Uterus (tissue), 4 donors: Measurements from ENCODE around the gene POLE. TPM values are rescaled to one million over a fixed set of nuclear protein-coding genes. Genes with fewer than 3 reads are reported as not detected.

Experiments used
- DNase-seq, 2 donors: peaks; one replicate each; pipeline ENCODE4 v3.0.0-alpha.2; 2019 to 2020
- H3K27ac ChIP-seq, 2 donors: fragments of 200-600 bp; sonication (generic); 1 replicate in 1 of 2; 2 replicates in 1 of 2; pipeline ENCODE4 v1.5.1; 2016 to 2018
- H3K27me3 ChIP-seq, 2 donors: fragments of 200-600 bp; sonication (generic); one replicate each; pipeline ENCODE4 v1.5.1; 2018 to 2019; ENCODE audit warnings: control low read depth in 1 of 2
- H3K36me3 ChIP-seq, 2 donors: fragments of 200-600 bp; sonication (generic); one replicate each; pipeline ENCODE4 v1.5.1; 2019; ENCODE audit warnings: control low read depth in 1 of 2
- H3K4me1 ChIP-seq, 2 donors: fragments of 200-600 bp; sonication (generic); one replicate each; pipeline ENCODE4 v1.5.1; 2018 to 2019; ENCODE audit warnings: control low read depth in 1 of 2
- H3K4me3 ChIP-seq, 2 donors: fragments of 200-600 bp; sonication (generic); 1 replicate in 1 of 2; 2 replicates in 1 of 2; pipeline ENCODE4 v1.5.1; 2018 to 2019; ENCODE audit warnings: mild to moderate bottlenecking in 1 of 2
- H3K9me3 ChIP-seq, 2 donors: fragments of 200-600 bp; sonication (generic); one replicate each; pipeline ENCODE4 v1.5.1; 2019; ENCODE audit warnings: control low read depth in 1 of 2
- POLR2A ChIP-seq, 2 donors: fragments of 450-650 bp; IDR thresholded peaks; one replicate each; pipeline ENCODE4 v1.6.1; 2016; ENCODE audit warnings: antibody characterized with exemption in 2 of 2, mild to moderate bottlenecking in 1 of 2, moderate library complexity in 1 of 2
- intact Hi-C: fragments of 100-400 bp; cut with DNase I; formaldehyde crosslinking; loops from one replicate; pipeline ENCODE4 v1.15.1; 2023; ENCODE audit warnings: low total_unique reads
- total RNA-seq, 4 donors: library from RNA; depleted of rRNA in 3 of 4; stranded (reverse); fragments of >200 nt in 3 of 4; gene quantifications; one replicate each; pipeline versions ENCODE4 v1.1.0 to v1.2.4, GENCODE V29; 2014 to 2023
- TF ChIP-seq, protein P1 (sequence below), 4 experiments: fragments of 200-600 bp in 2 of 4; fragments of 450-650 bp in 2 of 4; sonication (generic) in 2 of 4; IDR thresholded peaks; one replicate each; pipeline ENCODE4 v1.5.1; 2016 to 2019; ENCODE audit warnings: antibody characterized with exemption in 4 of 4, mild to moderate bottlenecking in 2 of 4, moderate library complexity in 1 of 4
- donor health status: DM: yes; HTN: yes; CAD: no.

POLE gene
- total RNA-seq, 4 donors from 2014 or later, result 7.7 to 71.3 (median 28.8) TPM

DNA sequence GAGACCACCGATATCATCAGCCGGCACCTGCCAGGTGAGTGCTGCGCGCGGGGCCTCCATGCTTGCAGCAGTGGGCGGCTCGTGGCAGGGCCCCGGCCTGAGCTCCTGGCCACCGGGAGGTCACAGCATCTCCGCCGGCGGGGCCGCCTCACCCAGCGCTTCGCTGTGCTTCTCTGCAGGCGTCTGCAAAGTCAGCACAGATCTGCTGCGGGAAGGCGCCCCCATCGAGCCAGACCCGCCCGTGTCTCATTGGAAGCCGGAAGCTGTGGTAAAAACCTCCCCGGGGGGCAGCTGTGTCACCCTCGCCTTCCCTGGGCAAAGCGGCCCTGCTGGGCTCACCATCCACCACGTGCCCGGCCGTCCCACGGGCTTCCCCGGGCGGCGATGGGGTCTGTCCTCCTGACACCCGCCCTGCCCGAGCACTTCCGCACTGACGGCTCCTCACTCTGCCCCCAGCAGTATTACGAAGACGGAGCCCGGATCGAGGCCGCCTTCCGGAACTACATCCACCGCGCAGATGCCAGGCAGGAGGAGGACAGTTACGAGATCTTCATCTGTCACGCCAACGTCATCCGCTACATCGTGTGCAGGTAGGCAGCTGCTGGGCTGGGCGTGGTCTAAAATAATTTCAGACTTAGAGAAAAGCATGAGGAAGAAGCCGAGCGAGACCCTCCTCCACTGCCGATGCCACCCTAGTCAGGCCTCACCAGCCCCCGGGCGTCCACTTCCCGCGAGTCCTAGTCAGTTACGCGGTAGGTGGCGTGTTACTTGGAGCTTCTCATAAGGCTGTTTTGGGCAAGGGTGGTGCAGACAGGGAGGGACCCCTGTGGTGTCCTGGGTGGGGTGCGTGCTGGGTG, 30.6 kb upstream of the POLE start:
- Histone ChIP-seq H3K36me3 (no peaks in the 10 kb centered on the region), H3K4me3 (no peak overlapping the region), H3K27ac (no peak overlapping the region), H3K27me3 (no peaks in the 10 kb centered on the region), H3K4me1 (no peaks in the 10 kb centered on the region), H3K9me3 (no peaks in the 10 kb centered on the region)
- intact Hi-C loops, result no loop called here
- no peak for DNase-seq
- TF ChIP-seq, protein P1, sequence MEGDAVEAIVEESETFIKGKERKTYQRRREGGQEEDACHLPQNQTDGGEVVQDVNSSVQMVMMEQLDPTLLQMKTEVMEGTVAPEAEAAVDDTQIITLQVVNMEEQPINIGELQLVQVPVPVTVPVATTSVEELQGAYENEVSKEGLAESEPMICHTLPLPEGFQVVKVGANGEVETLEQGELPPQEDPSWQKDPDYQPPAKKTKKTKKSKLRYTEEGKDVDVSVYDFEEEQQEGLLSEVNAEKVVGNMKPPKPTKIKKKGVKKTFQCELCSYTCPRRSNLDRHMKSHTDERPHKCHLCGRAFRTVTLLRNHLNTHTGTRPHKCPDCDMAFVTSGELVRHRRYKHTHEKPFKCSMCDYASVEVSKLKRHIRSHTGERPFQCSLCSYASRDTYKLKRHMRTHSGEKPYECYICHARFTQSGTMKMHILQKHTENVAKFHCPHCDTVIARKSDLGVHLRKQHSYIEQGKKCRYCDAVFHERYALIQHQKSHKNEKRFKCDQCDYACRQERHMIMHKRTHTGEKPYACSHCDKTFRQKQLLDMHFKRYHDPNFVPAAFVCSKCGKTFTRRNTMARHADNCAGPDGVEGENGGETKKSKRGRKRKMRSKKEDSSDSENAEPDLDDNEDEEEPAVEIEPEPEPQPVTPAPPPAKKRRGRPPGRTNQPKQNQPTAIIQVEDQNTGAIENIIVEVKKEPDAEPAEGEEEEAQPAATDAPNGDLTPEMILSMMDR (IDR thresholded peaks at IDR 0.05), result no peak
- TF ChIP-seq POLR2A (IDR thresholded peaks at IDR 0.05), result no peak

DNA sequence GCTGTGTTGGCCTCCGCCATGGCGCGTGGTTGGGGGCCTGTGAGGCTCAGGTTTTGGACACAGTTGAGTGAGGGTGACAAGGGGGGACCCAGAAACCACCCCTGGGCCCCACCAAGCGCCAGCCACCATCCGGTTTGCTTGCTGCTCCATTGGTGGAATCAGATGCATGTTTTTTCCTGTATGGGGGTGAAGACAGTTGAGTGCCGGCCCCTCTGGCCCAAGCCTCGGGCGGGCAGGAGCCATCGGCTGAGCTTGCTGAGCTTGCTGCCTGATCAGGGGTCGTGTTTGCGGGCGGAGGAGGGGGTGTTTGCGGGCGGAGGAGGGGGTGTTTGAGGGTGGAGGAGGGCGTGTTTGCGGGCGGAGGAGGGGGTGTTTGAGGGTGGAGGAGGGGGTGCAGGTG, 29.9 kb upstream of the POLE start:
- H3K36me3 ChIP-seq, result no peaks in the 10 kb centered on the region
- no peaks in the 10 kb centered on the region for H3K9me3 ChIP-seq
- TF ChIP-seq, protein P1 (IDR thresholded peaks at IDR 0.05), result no peak
- TF ChIP-seq POLR2A (IDR thresholded peaks at IDR 0.05), result no peak

DNA sequence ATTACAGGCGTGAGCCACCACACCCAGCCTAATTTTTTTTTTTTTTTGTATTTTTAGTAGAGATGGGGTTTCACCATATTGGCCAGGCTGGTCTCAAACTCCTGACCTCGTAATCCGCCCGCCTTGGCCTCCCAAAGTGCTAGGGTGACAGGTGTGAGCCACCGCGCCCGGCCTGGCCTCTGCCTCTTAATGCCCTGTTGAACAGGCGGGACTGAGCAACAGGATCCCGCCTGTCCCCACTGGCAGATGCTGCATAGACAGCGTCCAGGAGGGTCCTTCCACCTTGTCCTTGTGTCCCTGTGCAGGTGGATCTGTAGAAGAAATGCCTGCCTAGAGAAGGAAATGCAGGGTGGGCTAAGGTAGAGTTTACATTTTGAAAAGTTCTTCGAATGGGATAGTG, 29.2 kb upstream of the POLE start:
- TF ChIP-seq, protein P1 (IDR thresholded peaks at IDR 0.05), result no peak
- TF ChIP-seq POLR2A (IDR thresholded peaks at IDR 0.05), result no peak
- no peaks in the 10 kb centered on the region for H3K9me3 ChIP-seq
- no peak for DNase-seq
- H3K36me3 ChIP-seq, result no peaks in the 10 kb centered on the region
- intact Hi-C loops, result no loop called here
- no peak overlapping the region for H3K4me3 ChIP-seq
- no peaks in the 10 kb centered on the region for H3K27me3 ChIP-seq
- no peak overlapping the region for H3K27ac ChIP-seq
- H3K4me1 ChIP-seq, result no peaks in the 10 kb centered on the region

More for the DNA sequence above, 29.9 kb upstream of the POLE start:
- Histone ChIP-seq H3K27me3 (no peaks in the 10 kb centered on the region), H3K4me1 (no peaks in the 10 kb centered on the region), H3K4me3 (no peak overlapping the region), H3K27ac (no peak overlapping the region)
- DNase-seq, result no peak
- intact Hi-C loops, result no loop called here

DNA sequence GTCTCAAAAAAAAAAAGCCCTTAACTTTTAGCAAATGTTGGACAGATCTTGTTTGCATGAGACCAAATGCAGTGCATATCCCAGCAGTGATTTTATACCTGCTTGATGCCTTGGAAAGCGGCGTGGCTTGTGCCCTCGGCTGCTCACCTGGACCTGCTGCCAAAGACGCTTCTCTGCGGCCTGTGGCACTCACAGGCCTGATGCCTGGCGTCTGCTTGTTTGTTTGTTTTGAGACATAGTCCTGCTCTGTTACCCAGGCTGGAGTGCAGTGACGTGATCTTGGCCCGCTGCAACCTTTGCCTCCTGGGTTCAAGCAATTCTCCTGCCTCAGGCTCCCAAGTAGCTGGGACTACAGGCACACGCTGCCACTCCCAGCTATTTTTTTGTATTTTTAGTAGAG, 28.7 kb upstream of the POLE start:
- intact Hi-C loops, result no loop called here
- Histone ChIP-seq H3K27ac (no peak overlapping the region), H3K4me1 (no peaks in the 10 kb centered on the region), H3K36me3 (no peaks in the 10 kb centered on the region), H3K27me3 (no peaks in the 10 kb centered on the region), H3K4me3 (no peak overlapping the region), H3K9me3 (no peaks in the 10 kb centered on the region)
- no peak for DNase-seq
- no peak for TF ChIP-seq POLR2A (IDR thresholded peaks at IDR 0.05)
- TF ChIP-seq, protein P1 (IDR thresholded peaks at IDR 0.05), result no peak

DNA sequence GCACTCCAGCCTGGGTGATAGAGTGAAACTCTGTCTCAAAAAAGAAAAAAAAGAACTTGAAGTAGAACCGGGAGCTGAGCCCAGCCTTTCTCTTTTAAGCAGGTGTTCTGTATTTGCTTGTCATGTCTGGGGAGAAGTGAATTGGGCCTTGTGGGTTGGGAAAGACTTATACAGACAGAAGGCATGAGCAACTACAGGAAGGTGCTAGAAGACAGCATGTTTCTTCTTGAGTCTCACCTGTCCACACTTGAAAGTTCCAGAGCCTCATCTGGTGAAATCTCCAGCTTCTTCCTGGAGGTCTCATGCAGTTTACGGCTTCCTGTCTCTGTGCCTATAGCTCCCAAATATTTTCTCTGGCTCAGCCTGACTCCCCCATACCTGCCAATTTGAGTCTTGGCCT, 26.0 kb upstream of the POLE start:
- H3K9me3 ChIP-seq, result no peaks in the 10 kb centered on the region
- intact Hi-C loops, result no loop called here
- no peak overlapping the region for H3K4me3 ChIP-seq
- no peaks in the 10 kb centered on the region for H3K4me1 ChIP-seq
- H3K27ac ChIP-seq, result no peak overlapping the region
- TF ChIP-seq POLR2A (IDR thresholded peaks at IDR 0.05), result no peak
- TF ChIP-seq, protein P1 (IDR thresholded peaks at IDR 0.05), result no peak
- DNase-seq, result no peak
- no peaks in the 10 kb centered on the region for H3K36me3 ChIP-seq
- no peaks in the 10 kb centered on the region for H3K27me3 ChIP-seq
